H1 (cell line): Measurements from ENCODE around the gene PRKD3. TPM values are rescaled to one million over a fixed set of nuclear protein-coding genes. Genes with fewer than 3 reads are reported as not detected.

Experiments
- CHD7 ChIP-seq: fragments of 300-600 bp; sonication (generic); IDR thresholded peaks from 2 replicates; pipeline ENCODE4 v1.7.1; 2012; ENCODE audit warnings: low read length, moderate library complexity, mild to moderate bottlenecking, inconsistent platforms; ENCODE audit not compliant: insufficient replicate concordance
- POLR2A ChIP-seq, 2 experiments: IDR thresholded peaks; 1 replicate in 1 of 2; 2 replicates in 1 of 2; pipeline ENCODE4 v1.6.1; 2011; ENCODE audit warnings: low read depth in 2 of 2, low read length in 2 of 2, mild to moderate bottlenecking in 2 of 2; ENCODE audit errors: control extremely low read depth in 1 of 2
- polyA plus RNA-seq, 7 experiments: library from polyadenylated mRNA; depleted of rRNA in 3 of 7; stranded (reverse) in 5 of 7; unstranded in 2 of 7; fragments of >200 nt in 5 of 7; fragments of 200-250 nt in 2 of 7; gene quantifications; 1 replicate in 5 of 7; 2 replicates in 1 of 7; 4 replicates in 1 of 7; pipeline versions ENCODE4 v1.2.1 to v1.2.3, GENCODE V29; 2011 to 2013; ENCODE audit warnings: missing spikeins in 2 of 7, mixed read lengths in 2 of 7
- total RNA-seq: library from RNA; stranded (reverse); fragmentation: NEBNext Ultra II Directional; extraction: Animal tissue kit (Norgen Biotek cat#: 25700); gene quantifications from 2 replicates; pipeline ENCODE4 v1.2.1, GENCODE V29; 2021

PRKD3 gene
- total and polyA plus RNA-seq, 2 of the 8 experiments (the other 6 are each of a cell fraction or from before 2014, with no cell fraction given): 12.0 to 63.3 TPM

- no peak for TF ChIP-seq CHD7
- no peak for TF ChIP-seq POLR2A (IDR thresholded peaks at IDR 0.05; ENCODE audit: control extremely low read depth in 1 of 2, low read depth in 2 of 2, low read length in 2 of 2)
These were observed 31.7 kb upstream of the PRKD3 start (continued) for GRCh38 chr2:37356299-37356698.
